PC-3 (cell line): Measurements from ENCODE around the gene PDZD2. TPM values are rescaled to one million over a fixed set of nuclear protein-coding genes. Genes with fewer than 3 reads are reported as not detected.
A peak's percentile ranks its signal among the peaks of the same experiment; 100 is the strongest.
"Not testable (repeated sequence)": the region's sequence is repeated elsewhere in the genome, so short reads cannot be mapped to it uniquely, and the experiment has no call there.

Source experiments
- ATAC-seq: fragments of 200-7000 bp; cut with Tn5 transposase; 2 replicates; pipeline ENCODE4 v1.9.1; 2020; ENCODE audit warnings: mild to moderate bottlenecking, moderate library complexity
- BruUV-seq: library from RNA; stranded (reverse); fragments of 400-500 nt; replicated peaks from 2 replicates; lab custom pipeline; 2021; lab: Mats Ljungman, UMichigan
- CTCF ChIA-PET: fragments of 300-600 bp; sonication (Branson Sonifier 250); formaldehyde crosslinking; loops from one replicate; lab custom pipeline; 2022; ENCODE audit warnings: antibody characterized with exemption; lab: Charles Lee
- POLR2A ChIA-PET: fragments of 300-600 bp; sonication (Branson Sonifier 250); formaldehyde crosslinking; loops from one replicate; lab custom pipeline; 2022; ENCODE audit warnings: antibody characterized with exemption; ENCODE audit not compliant: unreplicated experiment; lab: Charles Lee
- DNase-seq: peaks from one replicate; pipeline ENCODE4 v3.0.0-alpha.2; 2015
- H2AFZ ChIP-seq: fragments of 300-600 bp; sonication (generic); 2 replicates; pipeline ENCODE4 v1.6.0; 2016; ENCODE audit warnings: antibody characterized with exemption, low read length
- H3F3A ChIP-seq: fragments of 300-600 bp; sonication (generic); one replicate; pipeline ENCODE4 v1.6.0; 2017; ENCODE audit warnings: antibody characterized with exemption, low read length, control low read depth, mild to moderate bottlenecking; ENCODE audit not compliant: unreplicated experiment
- H3K27ac ChIP-seq: fragments of 300-600 bp; sonication (generic); 2 replicates; pipeline ENCODE4 v1.5.1; 2016; ENCODE audit warnings: mild to moderate bottlenecking, low read length
- H3K27me3 ChIP-seq: fragments of 300-600 bp; sonication (generic); 2 replicates; pipeline ENCODE4 v1.6.1; 2016; ENCODE audit warnings: low read length, mixed read lengths
- H3K36me3 ChIP-seq: fragments of 300-600 bp; sonication (generic); 2 replicates; pipeline ENCODE4 v1.6.1; 2016; ENCODE audit warnings: low read depth, mixed run types, low read length, mixed read lengths
- H3K4me1 ChIP-seq: fragments of 300-600 bp; sonication (generic); 2 replicates; pipeline ENCODE4 v1.5.1; 2016; ENCODE audit warnings: low read length; ENCODE audit not compliant: insufficient read depth
- H3K4me2 ChIP-seq: fragments of 300-600 bp; sonication (generic); 2 replicates; pipeline ENCODE4 v1.6.0; 2016; ENCODE audit warnings: low read length
- H3K4me3 ChIP-seq: fragments of 300-600 bp; sonication (generic); 2 replicates; pipeline ENCODE4 v1.5.1; 2016; ENCODE audit warnings: mild to moderate bottlenecking, low read length, mixed read lengths
- H3K79me2 ChIP-seq: fragments of 300-600 bp; sonication (generic); 2 replicates; pipeline ENCODE4 v1.6.1; 2017; ENCODE audit warnings: low read length, mixed read lengths
- H3K9ac ChIP-seq: fragments of 300-600 bp; sonication (generic); 2 replicates; pipeline ENCODE4 v1.6.0; 2016; ENCODE audit warnings: mild to moderate bottlenecking, low read length
- H3K9me2 ChIP-seq: fragments of 300-600 bp; sonication (generic); replicated peaks from 2 replicates; pipeline ENCODE4 v1.6.1; 2016; ENCODE audit warnings: mixed run types, low read length, mixed read lengths
- H3K9me3 ChIP-seq: fragments of 300-600 bp; sonication (generic); 2 replicates; pipeline ENCODE4 v1.6.1; 2016; ENCODE audit warnings: low read length, mixed read lengths
- H4K20me1 ChIP-seq: fragments of 300-600 bp; sonication (generic); 2 replicates; pipeline ENCODE4 v1.6.1; 2016; ENCODE audit warnings: low read length, mixed read lengths
- EZH2 ChIP-seq: fragments of 300-600 bp; sonication (generic); IDR thresholded peaks from one replicate; pipeline ENCODE4 v1.6.1; 2017; ENCODE audit warnings: antibody characterized with exemption, mild to moderate bottlenecking, low read length; ENCODE audit not compliant: unreplicated experiment
- EZH2phosphoT487 ChIP-seq: fragments of 300-600 bp; sonication (generic); IDR thresholded peaks from 2 replicates; pipeline ENCODE4 v1.6.1; 2018; ENCODE audit warnings: mild to moderate bottlenecking, antibody characterized with exemption, low read length, borderline replicate concordance
- intact Hi-C: fragments of 100-400 bp; cut with micrococcal nuclease; formaldehyde crosslinking; loops from 2 replicates; pipeline ENCODE4 v1.9.0; 2023
- total RNA-seq: library from RNA; depleted of rRNA; stranded (reverse); fragments of >200 nt; gene quantifications from 2 replicates; pipeline ENCODE4 v1.2.3, GENCODE V29; 2014
- TF ChIP-seq, protein P1 (sequence below): fragments of 300-600 bp; sonication (generic); conservative IDR thresholded peaks from 2 replicates; pipeline ENCODE4 v1.5.1; 2017; ENCODE audit warnings: antibody characterized with exemption, low read depth, mild to moderate bottlenecking, low read length

Gene PDZD2
- total RNA-seq, 1 experiment from 2014 or later: 2.0 TPM

DNA sequence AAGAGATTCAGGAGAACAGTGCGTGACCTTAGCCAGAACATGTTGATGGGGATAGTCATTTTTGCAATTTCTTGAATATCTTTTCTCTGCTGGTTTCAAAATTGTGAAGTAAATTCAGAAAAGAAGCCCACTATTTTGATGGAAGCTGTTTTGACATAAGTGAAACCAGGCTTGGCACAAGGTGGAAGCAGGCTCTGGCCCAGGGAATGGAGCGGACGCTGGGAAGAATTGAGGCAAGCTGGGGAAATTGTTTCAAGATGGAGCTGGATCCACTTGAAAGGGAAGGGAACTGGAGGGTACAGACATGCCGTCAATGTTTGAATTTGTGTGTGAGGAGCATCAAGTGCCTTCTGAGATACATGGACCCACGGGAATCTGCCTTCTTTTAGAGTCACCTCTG lies 328.0 kb downstream of the PDZD2 start:
- ChIA-PET CTCF (no interaction called here), POLR2A (no interaction called here)
- Histone ChIP-seq H3K9me2 (no peaks in the 10 kb centered on the region), H3K4me3 (no peak overlapping the region), H3K27me3 (no peaks in the 10 kb centered on the region), H3K79me2 (no peaks in the 10 kb centered on the region), H3K4me2 (no peak overlapping the region), H3K36me3 (no peaks in the 10 kb centered on the region), H3K27ac (no peak overlapping the region), H3K4me1 (peaks cover 19% of the 10 kb centered on the region), H3F3A (no peaks in the 10 kb centered on the region), H3K9me3 (no peaks in the 10 kb centered on the region), H3K9ac (no peak overlapping the region), H4K20me1 (no peaks in the 10 kb centered on the region), H2AFZ (no peak overlapping the region)
- ATAC-seq (no peak), DNase-seq (no peak)
- intact Hi-C loops: no loop called here
- TF ChIP-seq EZH2 (no peak), EZH2phosphoT487 (no peak)
- TF ChIP-seq, protein P1, sequence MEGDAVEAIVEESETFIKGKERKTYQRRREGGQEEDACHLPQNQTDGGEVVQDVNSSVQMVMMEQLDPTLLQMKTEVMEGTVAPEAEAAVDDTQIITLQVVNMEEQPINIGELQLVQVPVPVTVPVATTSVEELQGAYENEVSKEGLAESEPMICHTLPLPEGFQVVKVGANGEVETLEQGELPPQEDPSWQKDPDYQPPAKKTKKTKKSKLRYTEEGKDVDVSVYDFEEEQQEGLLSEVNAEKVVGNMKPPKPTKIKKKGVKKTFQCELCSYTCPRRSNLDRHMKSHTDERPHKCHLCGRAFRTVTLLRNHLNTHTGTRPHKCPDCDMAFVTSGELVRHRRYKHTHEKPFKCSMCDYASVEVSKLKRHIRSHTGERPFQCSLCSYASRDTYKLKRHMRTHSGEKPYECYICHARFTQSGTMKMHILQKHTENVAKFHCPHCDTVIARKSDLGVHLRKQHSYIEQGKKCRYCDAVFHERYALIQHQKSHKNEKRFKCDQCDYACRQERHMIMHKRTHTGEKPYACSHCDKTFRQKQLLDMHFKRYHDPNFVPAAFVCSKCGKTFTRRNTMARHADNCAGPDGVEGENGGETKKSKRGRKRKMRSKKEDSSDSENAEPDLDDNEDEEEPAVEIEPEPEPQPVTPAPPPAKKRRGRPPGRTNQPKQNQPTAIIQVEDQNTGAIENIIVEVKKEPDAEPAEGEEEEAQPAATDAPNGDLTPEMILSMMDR: no peak
- BruUV-seq: no TSS peak

DNA sequence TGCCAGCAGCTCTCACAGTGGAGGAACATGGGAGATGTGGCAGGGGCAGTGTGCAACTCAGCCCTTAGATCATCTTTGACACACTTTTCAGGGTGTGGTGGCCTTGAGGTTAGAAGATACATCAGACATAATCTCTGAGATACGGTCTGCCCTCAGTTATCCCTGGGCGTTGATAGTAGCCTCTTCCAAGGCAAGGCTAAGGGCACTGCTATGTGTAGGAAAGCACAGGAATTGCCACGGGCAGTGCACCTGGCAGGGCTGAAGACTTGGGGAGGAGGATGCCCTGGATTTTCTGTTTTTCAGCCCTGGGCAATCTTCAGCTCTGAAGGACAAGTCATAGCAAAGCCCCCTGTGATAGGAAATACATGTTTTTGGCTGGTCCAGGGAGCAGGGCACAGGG lies 328.5 kb downstream of the PDZD2 start:
- H3K4me2 ChIP-seq: no peak overlapping the region
- no peaks in the 10 kb centered on the region for H3K79me2 ChIP-seq
- peaks cover 18% of the 10 kb centered on the region for H3K4me1 ChIP-seq
- no peaks in the 10 kb centered on the region for H3K9me3 ChIP-seq
- H3K9ac ChIP-seq: no peak overlapping the region
- TF ChIP-seq EZH2: no peak
- TF ChIP-seq, protein P1: no peak
- TF ChIP-seq EZH2phosphoT487: no peak
- H3K4me3 ChIP-seq: no peak overlapping the region
- ChIA-PET CTCF (no interaction called here), POLR2A (no interaction called here)
- no peaks in the 10 kb centered on the region for H3K36me3 ChIP-seq
- no peaks in the 10 kb centered on the region for H3K9me2 ChIP-seq
- intact Hi-C loops: no loop called here
- H3K27me3 ChIP-seq: no peaks in the 10 kb centered on the region
- H2AFZ ChIP-seq: no peak overlapping the region
- ATAC-seq (no peak), DNase-seq (no peak)
- no TSS peak for BruUV-seq
- no peaks in the 10 kb centered on the region for H4K20me1 ChIP-seq
- no peaks in the 10 kb centered on the region for H3F3A ChIP-seq
- H3K27ac ChIP-seq: no peak overlapping the region

DNA sequence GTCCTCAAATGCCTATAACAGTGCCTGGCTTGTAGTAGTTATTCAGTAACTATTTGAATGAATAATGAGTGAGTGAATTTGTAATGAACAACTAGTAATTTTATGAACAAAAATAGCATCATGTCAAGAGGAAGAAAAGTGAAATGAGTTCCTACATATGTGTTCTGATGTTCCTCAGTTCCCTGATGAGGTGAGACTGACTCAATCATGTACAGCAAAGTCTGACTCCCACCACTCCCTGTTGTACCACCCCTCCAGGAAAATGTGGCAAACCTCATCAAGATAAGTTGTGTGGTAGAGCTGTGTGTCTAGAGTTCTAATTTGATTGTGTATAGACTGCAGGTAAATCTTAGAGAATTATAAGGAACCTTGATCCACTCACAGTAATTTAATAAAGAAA lies 333.6 kb downstream of the PDZD2 start:
- TF ChIP-seq EZH2 (no peak), EZH2phosphoT487 (no peak)
- TF ChIP-seq, protein P1: no peak
- Histone ChIP-seq H4K20me1 (no peaks in the 10 kb centered on the region), H3K27ac (no peak overlapping the region), H3K9me2 (no peaks in the 10 kb centered on the region), H3K79me2 (no peaks in the 10 kb centered on the region), H2AFZ (no peak overlapping the region), H3K9me3 (no peaks in the 10 kb centered on the region), H3F3A (no peaks in the 10 kb centered on the region), H3K9ac (no peak overlapping the region), H3K4me3 (no peak overlapping the region), H3K27me3 (no peaks in the 10 kb centered on the region), H3K36me3 (no peaks in the 10 kb centered on the region), H3K4me2 (no peak overlapping the region), H3K4me1 (peaks cover 5% of the 10 kb centered on the region)
- no TSS peak for BruUV-seq
- DNase-seq: no peak
- ChIA-PET CTCF (no interaction called here), POLR2A (no interaction called here)
- intact Hi-C loops: no loop called here
- no peak for ATAC-seq

GRCh38 chr5:31975189-31975612 lies 336.3 kb downstream of the PDZD2 start:
- ATAC-seq, CTCF ChIA-PET, H3F3A ChIP-seq, H3K4me2 ChIP-seq, H3K9me3 ChIP-seq, H3K9me2 ChIP-seq, H4K20me1 ChIP-seq, intact Hi-C loops, POLR2A ChIA-PET, H3K4me1 ChIP-seq, H3K27ac ChIP-seq, H3K9ac ChIP-seq, H3K36me3 ChIP-seq, H3K27me3 ChIP-seq, BruUV-seq, H3K4me3 ChIP-seq, H2AFZ ChIP-seq, H3K79me2 ChIP-seq: not testable (repeated sequence)
- peak; percentile 13 for DNase-seq
